NCI-H748 treated with DMSO at 0.1 percent for 48 hours (cell line): ENCODE measurements around the gene TYRO3.

ENCODE experiments used
- DNase-seq: peaks from one replicate; lab custom pipeline; 2025; lab: John Stamatoyannopoulos, UW

TYRO3 gene

DNA sequence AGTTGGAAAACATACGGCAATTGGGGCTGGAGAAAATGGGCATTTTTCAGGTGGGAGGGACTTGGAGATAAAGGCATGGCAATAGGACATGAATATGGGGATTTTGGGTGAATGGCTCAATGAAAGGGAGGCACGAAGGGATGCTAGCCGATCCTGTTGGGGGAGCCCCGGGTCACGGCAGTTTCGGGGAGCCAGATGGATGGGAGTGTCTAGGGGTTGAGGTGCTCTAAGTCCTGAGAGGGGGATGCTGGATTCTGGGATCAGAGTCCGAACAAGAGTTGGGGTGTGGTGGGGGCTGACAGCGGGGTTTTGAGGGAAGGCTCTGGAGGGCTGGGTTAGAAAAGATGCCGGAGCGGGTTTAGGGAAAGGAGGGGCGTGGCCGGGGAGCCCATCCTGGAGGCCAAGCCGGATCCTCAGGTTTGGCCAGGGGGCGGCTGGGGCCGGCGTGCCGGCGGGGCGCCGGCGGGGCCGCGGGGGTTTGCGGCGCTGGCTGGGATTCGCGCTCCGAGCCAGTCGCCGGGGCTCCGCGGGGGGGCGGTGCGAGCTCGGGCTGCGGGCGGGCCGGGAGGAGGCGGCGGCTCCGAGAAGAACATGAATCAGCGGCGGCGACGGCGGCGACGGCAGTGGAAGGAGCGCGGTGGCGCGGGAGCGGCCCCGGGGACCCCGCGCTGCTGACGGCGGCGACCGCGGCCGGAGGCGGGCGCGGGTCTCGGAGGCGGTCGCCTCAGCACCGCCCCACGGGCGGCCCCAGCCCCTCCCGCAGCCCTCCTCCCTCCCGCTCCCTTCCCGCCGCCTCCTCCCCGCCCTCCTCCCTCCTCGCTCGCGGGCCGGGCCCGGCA lies at the start of gene TYRO3:
Gene TYRO3 (plus strand): TSS at position 813 of the 839 bp plus-strand sequence. CDS start 46 bp downstream, outside the sequence.
- no peak for DNase-seq

DNA sequence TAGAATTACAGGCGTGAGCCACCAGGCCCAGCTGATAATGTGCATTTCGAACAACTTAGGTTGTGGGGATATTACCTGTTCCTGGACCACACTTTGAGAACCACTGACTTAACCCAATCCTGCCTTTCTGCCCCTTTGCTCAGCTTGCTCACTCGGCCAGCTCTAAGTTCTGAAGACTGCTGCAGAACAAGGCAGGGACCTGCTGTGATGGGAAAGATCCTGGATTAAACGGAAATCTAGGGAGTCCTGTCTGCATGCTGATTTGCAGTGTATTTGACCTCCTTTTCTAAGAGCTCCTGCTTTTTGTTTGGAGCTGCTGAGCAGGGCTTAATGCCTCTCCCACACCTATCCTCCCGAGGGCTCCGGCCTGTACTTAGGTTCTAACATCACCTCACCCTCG lies 48.3 kb upstream of the TYRO3 start:
- DNase-seq = no peak

DNA sequence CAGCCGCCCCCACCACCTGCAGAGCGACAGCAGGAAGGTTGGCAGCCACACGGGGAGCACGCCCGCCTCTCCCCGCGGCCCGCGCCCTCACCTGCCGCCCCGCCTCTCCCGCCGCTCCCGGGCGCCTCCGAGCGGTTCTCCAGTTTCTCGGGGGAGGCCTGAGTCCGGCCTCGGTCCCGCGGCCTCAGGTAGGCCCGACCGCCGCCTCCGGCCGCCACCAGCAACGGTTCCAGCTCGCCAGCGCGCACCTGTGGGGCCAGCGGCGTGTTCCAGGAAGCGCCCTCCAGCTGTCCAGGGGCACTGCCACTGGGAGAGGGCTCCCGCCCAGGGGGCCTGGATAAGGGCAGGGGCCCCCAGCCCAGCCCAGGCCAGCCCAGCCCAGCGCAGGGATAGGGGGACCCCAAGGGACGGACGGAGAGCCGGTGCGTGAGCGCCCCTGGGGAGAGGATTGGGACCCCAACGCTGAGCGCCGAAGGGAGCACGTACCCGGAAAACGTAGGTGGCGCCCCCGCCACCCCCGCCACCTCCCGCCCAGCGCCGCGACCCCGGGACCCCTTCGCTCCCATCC lies 47.6 kb upstream of the TYRO3 start:
- DNase-seq = no peak

DNA sequence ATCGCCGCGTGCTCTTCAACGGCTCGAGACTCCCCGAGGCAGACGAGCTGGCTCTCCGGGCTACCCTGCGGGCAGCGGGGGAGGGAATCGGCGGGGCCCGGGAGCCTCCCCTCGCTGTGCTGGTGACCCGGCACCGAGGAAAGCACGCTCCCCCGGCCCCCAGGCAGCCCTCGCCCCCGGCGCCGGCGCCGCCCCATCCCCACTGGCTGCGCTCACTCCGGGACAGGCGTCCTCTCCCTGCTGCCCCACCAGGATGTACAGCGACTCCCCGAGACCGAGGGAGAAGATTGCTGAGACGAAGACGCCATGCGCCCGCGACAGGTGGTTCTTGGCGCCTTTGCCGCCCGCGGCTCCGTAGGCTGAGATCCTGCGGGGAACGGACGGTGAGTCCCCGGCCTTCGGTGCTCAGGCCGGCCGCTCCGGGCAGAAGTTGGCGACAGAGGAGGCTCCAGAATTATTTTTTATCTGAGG lies 47.1 kb upstream of the TYRO3 start:
- DNase-seq = no peak

DNA sequence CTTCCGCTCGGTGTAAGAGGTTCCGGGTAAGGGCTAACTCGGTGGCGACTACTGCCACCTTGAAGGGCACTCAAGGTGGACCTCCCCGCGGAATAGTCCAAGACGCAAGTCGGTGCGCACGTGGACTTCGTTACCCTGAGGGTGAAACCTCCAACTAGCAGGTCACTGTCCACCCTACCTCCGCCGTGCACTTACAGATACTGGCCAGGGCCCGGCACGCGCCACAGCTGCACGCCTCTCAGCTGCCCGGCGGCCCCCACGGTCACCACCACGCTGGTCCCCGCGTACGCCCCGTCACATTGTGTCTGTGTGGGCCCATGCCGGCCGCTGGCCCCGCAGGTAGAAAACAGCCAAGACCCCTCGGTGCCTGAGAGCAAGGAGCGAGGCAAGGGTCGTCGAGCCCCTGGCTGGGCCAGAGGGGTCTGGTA lies 46.5 kb upstream of the TYRO3 start:
- DNase-seq = no peak

DNA sequence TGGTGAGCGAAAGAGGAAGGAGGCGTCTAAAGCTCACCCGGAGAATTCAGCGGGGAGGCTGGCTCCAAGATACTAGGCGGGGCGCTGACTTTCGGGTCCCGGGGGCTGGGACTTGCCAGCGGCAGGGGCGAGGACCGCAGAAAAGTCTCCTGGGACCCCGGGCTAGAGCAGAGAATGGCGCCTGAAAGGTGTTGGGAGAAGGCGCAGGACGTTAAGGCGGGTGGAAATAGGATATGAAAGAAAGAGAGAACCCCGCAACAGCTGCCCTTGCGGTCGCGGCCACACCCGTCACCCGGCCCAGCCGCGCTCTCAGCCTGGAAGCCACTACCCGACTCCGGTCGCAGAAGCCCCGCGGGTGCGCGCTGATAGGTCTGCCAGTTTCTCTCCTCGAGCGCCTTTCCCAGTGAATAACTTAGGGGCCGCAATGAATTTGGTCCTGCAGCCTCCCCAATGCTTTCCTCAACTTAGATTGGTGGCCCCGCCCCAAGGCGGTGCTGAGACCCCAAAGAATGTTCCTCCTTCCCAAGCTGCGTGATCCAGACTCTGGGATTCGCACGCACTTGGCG lies 46.0 kb upstream of the TYRO3 start:
- DNase-seq = no peak

DNA sequence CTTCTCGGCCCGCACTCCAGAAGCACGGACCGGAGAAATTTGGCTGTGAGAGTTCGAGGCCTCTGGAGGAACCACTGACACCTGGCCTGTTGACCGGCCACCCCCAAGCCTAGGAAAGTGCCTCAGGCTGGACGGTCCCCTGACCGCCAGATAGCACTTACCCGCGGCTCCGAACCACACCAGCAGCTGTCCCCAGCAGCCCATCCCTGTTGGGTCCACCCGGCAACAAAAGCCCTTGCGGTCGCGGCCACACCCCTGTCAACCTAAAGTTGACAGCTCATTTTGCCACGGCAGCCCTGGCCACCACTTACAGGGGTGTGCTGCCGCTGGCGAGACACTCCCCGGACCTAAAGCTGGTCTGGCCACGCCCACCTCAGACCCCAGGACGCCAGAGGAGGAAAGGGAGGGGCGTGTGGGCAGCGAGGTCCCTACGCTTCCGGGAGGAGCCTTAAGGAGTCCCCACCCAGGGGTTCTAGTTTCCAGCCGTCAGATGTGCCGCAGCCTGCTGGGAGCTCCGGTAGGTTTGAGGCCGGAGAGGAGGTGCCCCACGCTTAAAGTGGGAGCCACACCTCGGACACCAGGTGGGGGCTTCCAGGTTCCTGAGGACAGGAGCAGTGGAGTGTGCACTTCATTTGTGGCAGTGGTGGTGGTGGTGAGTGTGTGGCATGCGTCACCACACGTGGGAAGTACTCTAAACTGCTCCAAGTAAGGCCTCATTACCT lies 45.3 kb upstream of the TYRO3 start, which contains the start of gene LTK:
Gene LTK (minus strand): TSS at position 322 of the 722 bp plus-strand sequence. CDS start 118 bp downstream, at position 204.
- peak; percentile 17 for DNase-seq

DNA sequence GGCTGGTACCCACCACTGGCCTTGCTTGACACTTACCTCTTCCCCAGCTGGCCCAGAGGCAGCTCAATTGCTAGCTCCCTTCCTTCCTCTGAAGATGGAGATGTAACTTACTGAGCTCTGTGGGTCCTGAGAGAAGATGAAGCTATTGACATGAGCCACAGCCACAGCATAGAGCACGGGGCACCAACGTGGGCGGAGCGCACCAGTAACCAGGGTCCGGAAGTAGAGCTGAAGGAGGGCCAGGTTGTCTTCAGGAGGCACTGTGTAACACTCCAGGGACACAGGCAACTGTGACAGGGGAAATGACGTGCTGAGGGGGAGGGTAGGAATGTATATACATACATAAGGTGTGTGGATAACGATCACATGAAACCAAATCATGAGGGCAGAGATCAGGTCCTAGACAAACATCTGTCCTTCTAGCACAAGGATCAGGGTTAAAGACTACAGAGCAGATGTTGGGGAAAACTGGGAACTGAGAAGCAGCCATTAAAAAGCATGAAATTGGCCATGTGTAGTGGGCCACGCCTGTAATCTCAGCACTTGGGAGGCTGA lies 41.0 kb upstream of the TYRO3 start:
- no peak for DNase-seq

DNA sequence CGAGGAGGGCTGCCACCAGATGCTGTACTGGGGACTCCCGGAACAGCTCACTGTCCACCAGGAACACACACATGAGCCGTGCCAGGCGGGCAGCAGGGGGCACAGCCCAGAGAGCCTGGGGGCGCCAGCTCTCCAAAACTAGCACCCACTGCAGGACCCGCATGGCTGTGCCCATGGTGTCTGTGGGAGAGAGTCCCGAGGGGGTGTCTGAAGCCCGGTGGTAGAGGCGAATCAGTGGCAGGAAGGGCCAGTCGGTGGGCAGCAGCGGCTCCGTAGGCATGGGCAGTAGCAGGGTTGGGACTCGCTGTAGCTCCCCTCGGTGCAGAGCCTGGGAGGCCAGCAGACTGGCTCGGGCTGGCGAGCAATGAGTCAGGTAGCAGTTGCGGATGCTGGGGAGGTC lies 38.4 kb upstream of the TYRO3 start:
- DNase-seq = no peak

DNA sequence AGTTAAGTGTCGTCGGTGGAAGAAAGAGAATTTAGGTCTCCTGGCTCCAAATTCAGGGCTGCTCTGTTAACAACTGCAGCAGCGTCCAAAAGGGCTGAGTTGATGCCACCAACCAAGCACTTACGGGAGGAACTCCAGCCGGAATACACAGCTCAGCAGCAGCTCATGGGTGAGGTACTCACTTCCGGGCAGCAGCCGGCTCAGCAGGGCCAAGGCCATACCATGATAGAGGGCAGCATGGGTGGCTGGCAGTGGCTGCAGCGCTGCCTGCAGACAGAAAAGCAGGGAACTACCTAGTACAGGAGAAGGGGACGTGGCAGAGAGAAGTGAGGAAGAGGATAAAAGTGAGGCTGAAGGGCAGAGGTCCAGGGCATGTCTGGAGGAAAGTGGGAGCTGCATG lies 37.4 kb upstream of the TYRO3 start:
- no peak for DNase-seq

DNA sequence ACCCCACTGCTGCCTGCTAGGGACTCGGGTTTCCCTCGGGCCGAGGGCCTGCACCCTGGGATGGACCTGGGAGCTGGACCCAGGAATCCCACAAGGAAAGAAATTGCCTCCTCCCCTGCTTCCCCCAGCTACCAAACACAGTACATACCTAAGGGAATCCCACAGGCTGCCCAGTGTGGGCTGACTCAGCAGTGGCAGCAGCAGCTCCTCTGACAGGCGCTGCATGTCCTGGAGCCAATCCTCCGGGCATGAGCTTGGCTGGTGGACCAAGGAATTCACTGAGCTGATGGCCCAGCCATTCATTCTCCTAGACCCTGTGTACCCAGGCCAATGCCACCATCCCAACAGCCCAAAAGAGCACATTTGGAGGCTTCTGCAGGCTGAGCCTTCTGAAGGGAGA lies 35.9 kb upstream of the TYRO3 start:
- no peak for DNase-seq

DNA sequence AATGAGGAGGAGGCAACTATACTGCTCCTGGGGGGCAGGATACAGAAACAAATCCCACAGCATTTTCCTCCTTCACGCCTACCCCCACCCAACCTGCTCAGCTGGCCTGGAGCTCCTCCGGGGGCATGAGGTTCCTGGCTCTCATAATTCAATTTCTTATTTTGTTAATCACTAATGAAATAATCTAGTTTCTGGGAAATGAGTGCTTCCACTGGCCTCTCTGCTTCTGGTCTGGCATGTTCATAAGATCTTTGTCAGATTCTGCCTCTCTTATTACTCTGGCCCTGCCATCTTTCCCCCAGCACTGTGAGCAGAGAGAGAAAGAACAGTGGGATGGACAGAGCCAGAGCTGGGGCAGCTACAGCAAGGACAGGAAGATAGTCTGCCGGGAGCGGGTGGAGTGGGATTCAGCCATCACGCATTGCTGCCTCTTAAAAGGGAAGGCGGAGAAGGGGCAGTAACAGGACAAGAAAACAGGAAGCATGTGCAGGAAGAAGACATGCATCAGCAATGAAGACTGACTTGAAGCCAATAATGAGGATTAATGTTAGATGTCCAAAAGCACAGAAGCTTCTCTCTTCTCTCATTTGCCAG lies 28.6 kb upstream of the TYRO3 start:
- DNase-seq = no peak

DNA sequence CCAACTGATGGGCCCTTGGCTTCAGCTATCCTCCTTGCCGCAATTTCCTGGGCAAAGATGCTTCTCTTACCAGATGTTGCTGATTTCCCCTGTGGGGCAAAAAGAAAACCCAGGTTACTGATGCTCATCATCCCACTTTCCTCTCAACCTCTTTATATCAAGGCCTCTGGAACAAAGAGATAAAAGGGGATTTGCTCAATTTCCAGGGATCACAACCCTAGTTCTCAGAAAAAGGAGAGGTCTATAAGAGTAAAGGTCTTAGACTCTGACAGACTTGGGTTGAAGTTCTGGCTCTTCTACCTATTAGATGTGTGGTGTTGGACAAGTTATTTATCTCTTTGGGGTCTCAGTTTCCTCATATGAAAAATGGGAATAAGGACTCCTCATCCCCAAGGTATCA lies 23.5 kb upstream of the TYRO3 start:
- DNase-seq = no peak

DNA sequence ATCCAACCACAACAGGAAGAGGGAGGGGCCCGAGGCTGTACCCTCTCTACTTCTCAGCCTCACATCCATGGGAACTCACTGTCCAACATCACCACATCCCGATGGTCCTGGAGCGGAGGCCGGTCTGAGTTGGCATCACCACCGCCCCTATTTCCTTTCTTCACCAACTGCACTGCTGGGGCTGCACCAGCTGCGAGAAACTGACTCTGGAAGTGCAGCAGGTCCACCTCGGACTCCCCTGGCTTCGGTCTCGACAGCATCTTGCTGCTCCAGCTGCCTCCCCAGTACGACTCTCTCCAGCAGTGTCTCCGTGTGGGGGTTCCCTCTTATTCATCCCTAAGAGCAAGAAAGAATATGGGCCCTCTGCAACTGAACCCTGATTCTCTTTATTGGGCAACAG lies 22.1 kb upstream of the TYRO3 start:
- DNase-seq = no peak

DNA sequence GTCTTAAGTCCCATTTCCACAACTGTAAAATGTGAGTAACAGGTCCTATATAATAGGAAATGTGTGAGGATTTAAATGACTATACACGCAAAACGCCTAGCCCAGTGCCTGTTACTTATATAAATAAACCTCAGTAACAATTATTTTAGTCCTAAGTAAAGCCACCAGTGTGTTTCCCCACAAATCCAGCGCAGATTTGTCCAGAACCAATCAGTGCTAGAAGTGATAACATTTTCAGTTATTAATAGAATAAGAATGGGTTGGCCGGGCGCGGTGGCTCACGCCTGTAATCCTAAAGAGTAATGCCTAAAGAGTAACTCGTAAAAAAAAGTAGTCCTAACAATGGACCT lies 15.5 kb upstream of the TYRO3 start:
- no peak for DNase-seq

DNA sequence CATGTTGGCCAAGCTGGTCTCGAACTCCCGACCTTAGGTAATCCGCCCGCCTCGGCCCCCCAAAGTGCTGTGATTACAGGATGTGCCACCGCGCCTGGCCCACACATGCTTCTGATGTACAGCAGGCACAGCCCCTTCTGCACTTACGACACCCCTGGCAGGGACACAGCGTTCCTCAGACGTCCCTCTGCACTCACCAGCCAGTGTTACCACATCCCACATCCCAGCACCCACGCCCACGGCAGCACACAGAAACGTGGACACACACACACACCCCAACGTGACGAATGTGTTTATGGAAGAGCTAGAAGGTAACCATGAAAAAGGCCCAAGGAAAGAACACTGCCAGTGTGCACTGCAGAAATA lies 14.4 kb upstream of the TYRO3 start:
- no peak for DNase-seq

DNA sequence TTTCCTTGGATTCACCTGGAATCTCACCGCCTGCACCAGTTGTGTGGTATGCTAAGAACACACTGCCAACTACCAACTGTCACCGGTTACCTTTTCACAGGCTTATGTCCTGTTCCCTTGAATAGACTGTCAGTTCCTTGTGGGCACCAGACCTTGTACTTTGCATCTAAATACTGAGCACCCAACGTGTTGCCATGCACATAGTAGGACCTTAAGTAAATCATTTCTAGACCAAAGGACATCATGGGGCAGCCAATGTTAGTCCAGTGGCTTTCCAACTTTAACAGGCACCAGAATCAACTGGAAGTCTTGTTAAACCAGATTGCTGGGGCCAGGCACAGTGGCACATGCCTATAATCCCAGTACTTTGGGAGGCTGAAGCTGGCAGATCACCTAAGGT lies 13.8 kb upstream of the TYRO3 start:
- no peak for DNase-seq

DNA sequence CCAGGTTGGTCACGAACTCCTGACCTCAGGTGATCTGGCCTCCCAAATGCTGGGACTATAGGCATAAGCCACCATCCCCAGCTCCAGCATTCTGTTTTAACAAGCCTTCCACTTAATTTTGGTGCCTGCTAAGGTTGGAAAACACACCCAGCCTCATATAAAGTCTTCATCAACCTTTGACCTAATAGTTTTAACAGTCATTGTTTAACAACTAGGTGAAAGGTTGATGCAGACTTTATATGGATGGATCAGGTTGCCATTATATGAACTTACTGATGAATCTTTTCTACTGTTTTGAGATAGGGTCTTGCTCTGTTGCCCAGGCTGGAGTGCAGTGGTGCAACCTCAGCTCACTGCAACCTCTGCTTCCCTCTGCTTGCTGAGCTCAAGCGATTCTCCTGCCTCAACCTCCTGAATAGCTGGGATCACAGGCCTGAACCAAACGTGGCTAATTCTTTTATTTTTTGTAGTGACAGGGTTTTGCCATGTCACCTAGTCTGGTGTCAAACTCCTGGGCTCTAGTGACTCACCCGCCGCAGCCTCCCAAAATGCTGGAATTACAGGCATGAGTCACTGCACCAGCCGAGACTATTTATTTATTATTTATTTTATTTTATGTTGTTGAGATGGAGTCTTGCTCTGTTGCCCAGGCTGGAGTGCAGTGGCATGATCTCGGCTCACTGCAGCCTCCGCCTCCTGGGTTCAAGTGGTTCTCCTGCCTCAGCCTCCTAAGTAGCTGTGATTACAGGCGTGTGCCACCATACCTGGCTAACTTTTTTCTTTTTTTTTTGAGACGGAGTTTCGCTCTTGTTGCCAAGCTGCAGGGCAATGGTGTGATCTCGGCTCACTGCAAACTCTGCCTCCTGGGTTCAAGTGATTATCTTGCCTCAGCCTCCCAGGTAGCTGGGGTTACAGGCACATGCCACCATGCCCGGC lies 11.9 kb upstream of the TYRO3 start:
- no peak for DNase-seq

DNA sequence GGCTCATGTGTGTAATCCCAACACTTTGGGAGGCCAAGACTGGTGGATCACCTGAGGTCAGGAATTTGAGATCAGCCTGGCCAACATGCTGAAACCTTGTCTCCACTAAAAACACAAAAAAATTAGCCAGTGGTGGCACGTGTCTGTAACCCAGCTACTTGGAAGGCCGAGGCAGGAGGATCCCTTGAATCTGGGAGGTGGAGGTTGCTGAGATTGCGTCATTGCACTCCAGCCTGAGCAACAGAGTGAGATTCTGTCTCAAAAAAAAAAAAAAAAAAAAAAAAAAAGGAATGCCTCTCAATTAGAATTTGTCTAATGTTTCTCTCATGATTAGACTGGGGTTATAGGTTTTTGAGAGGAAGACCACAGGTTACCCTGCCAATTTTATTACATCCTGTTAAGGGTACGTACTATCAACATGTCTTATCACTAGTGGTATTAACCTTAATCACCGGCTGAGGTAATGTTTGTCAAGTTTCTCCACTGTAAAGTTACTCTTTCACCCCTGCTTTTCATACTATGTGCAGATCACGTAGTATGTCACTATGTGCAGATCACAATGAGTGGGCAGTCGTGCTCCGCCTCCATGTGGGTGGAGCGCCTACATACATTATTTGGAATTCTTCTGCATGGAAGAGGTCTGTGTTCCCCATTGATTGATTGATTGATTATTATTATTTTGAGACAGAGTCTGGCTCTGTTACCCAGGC lies 8.8 kb upstream of the TYRO3 start:
- no peak for DNase-seq

DNA sequence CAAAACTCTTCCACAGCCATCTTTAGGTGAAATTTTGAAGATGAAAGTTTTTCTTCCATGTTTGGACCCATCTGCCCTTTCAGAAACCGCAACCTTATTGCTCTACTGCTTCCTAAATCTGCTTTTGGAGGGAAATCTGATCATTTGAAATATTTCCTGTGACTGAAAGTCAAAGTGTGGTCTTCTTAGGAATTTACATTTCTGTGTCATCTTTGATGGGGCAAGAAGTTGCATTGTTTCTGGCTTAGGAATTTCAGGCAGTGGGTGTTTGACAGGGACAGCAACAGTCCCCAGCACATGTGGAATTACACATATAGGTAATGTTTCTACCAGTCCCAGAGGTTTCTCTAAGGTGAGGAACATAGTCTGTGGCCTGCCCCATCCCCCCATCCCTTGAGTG lies 5.3 kb upstream of the TYRO3 start:
- DNase-seq = no peak
